KMS-11 (cell line): ENCODE measurements around the gene SRGAP2C.
"Not testable (repeated sequence)": the region's sequence is repeated elsewhere in the genome, so short reads cannot be mapped to it uniquely, and the experiment has no call there.

ENCODE experiments used
- H2AFZ ChIP-seq: fragments of 200-600 bp; sonication (generic); 2 replicates; pipeline ENCODE4 v1.6.1; 2016; ENCODE audit warnings: antibody characterized with exemption, mixed run types, low read depth
- H3K27ac ChIP-seq: fragments of 200-600 bp; sonication (generic); 2 replicates; pipeline ENCODE4 v1.6.1; 2016; ENCODE audit warnings: mild to moderate bottlenecking, mixed run types
- H3K27me3 ChIP-seq: fragments of 200-600 bp; sonication (generic); 2 replicates; pipeline ENCODE4 v1.6.1; 2017; ENCODE audit warnings: mild to moderate bottlenecking, low read depth, mixed run types, moderate library complexity; ENCODE audit not compliant: insufficient read depth
- H3K36me3 ChIP-seq: fragments of 200-600 bp; sonication (generic); 2 replicates; pipeline ENCODE4 v1.6.1; 2017; ENCODE audit warnings: mild to moderate bottlenecking, mixed run types; ENCODE audit not compliant: insufficient read depth
- H3K4me1 ChIP-seq: fragments of 200-600 bp; sonication (generic); 2 replicates; pipeline ENCODE4 v1.6.1; 2016; ENCODE audit warnings: mild to moderate bottlenecking, low read depth, mixed run types; ENCODE audit not compliant: poor library complexity, severe bottlenecking
- H3K4me2 ChIP-seq: fragments of 200-600 bp; sonication (generic); 2 replicates; pipeline ENCODE4 v1.7.0; 2016; ENCODE audit warnings: mild to moderate bottlenecking, mixed run types
- H3K4me3 ChIP-seq: fragments of 200-600 bp; sonication (generic); IDR thresholded peaks from 2 replicates; pipeline ENCODE4 v1.6.1; 2017; ENCODE audit warnings: low read depth, low read length, mixed read lengths; ENCODE audit not compliant: insufficient read depth
- H3K79me2 ChIP-seq: fragments of 200-600 bp; sonication (generic); 2 replicates; pipeline ENCODE4 v1.6.1; 2016; ENCODE audit warnings: low read depth, mixed run types; ENCODE audit not compliant: insufficient read depth
- H3K9ac ChIP-seq: fragments of 200-600 bp; sonication (generic); 2 replicates; pipeline ENCODE4 v1.6.1; 2016; ENCODE audit warnings: mild to moderate bottlenecking, mixed run types
- H4K20me1 ChIP-seq: fragments of 200-600 bp; sonication (generic); 2 replicates; pipeline ENCODE4 v1.6.1; 2016; ENCODE audit warnings: mild to moderate bottlenecking, mixed run types; ENCODE audit not compliant: insufficient read depth

SRGAP2C gene

GRCh38 chr1:121332599-121333562 lies 148.1 kb downstream of the SRGAP2C start:
- H3K36me3 ChIP-seq, H3K27ac ChIP-seq, H3K9ac ChIP-seq, H3K4me3 ChIP-seq, H2AFZ ChIP-seq, H3K79me2 ChIP-seq, H3K4me2 ChIP-seq, H3K4me1 ChIP-seq, H3K27me3 ChIP-seq, H4K20me1 ChIP-seq: not testable (repeated sequence)

- not testable (repeated sequence) for H2AFZ ChIP-seq, H3K4me1 ChIP-seq, H3K4me2 ChIP-seq, H3K27me3 ChIP-seq, H3K79me2 ChIP-seq, H3K27ac ChIP-seq, H3K36me3 ChIP-seq, H4K20me1 ChIP-seq, H3K4me3 ChIP-seq, H3K9ac ChIP-seq
These were observed 153.2 kb downstream of the SRGAP2C start for GRCh38 chr1:121337958-121338357.

GRCh38 chr1:121339611-121340010 lies 154.8 kb downstream of the SRGAP2C start:
- H3K27me3 ChIP-seq, H3K4me1 ChIP-seq, H3K79me2 ChIP-seq, H4K20me1 ChIP-seq, H3K36me3 ChIP-seq, H3K4me3 ChIP-seq, H3K4me2 ChIP-seq, H3K27ac ChIP-seq, H3K9ac ChIP-seq, H2AFZ ChIP-seq: not testable (repeated sequence)

- not testable (repeated sequence) for H3K9ac ChIP-seq, H3K4me3 ChIP-seq, H3K4me1 ChIP-seq, H3K27ac ChIP-seq, H3K27me3 ChIP-seq, H3K4me2 ChIP-seq, H3K79me2 ChIP-seq, H4K20me1 ChIP-seq, H2AFZ ChIP-seq, H3K36me3 ChIP-seq
These were observed 158.6 kb downstream of the SRGAP2C start for GRCh38 chr1:121343311-121343906.

- H3K27ac ChIP-seq, H3K4me1 ChIP-seq, H3K79me2 ChIP-seq, H2AFZ ChIP-seq, H3K4me3 ChIP-seq, H3K36me3 ChIP-seq, H3K27me3 ChIP-seq, H4K20me1 ChIP-seq, H3K4me2 ChIP-seq, H3K9ac ChIP-seq: not testable (repeated sequence)
These were observed 159.6 kb downstream of the SRGAP2C start for GRCh38 chr1:121344355-121344754.

GRCh38 chr1:121346654-121347053 lies 161.9 kb downstream of the SRGAP2C start:
- not testable (repeated sequence) for H4K20me1 ChIP-seq, H3K79me2 ChIP-seq, H3K4me2 ChIP-seq, H3K4me3 ChIP-seq, H2AFZ ChIP-seq, H3K27me3 ChIP-seq, H3K9ac ChIP-seq, H3K36me3 ChIP-seq, H3K4me1 ChIP-seq, H3K27ac ChIP-seq

GRCh38 chr1:121347476-121347875 lies 162.7 kb downstream of the SRGAP2C start:
- not testable (repeated sequence) for H3K4me3 ChIP-seq, H3K27ac ChIP-seq, H3K79me2 ChIP-seq, H3K4me2 ChIP-seq, H3K27me3 ChIP-seq, H4K20me1 ChIP-seq, H3K4me1 ChIP-seq, H3K36me3 ChIP-seq, H3K9ac ChIP-seq, H2AFZ ChIP-seq

GRCh38 chr1:121348115-121348514 lies 163.3 kb downstream of the SRGAP2C start:
- H3K9ac ChIP-seq, H3K4me2 ChIP-seq, H4K20me1 ChIP-seq, H3K4me3 ChIP-seq, H3K27ac ChIP-seq, H3K79me2 ChIP-seq, H3K4me1 ChIP-seq, H2AFZ ChIP-seq, H3K36me3 ChIP-seq, H3K27me3 ChIP-seq: not testable (repeated sequence)

- not testable (repeated sequence) for H3K4me2 ChIP-seq, H3K27me3 ChIP-seq, H3K9ac ChIP-seq, H3K36me3 ChIP-seq, H2AFZ ChIP-seq, H3K4me1 ChIP-seq, H3K4me3 ChIP-seq, H3K79me2 ChIP-seq, H3K27ac ChIP-seq, H4K20me1 ChIP-seq
These were observed 164.7 kb downstream of the SRGAP2C start for GRCh38 chr1:121349332-121349967.
